HG03457 (cell line): ENCODE measurements around the gene DDHD1.
"Not testable (repeated sequence)": the region's sequence is repeated elsewhere in the genome, so short reads cannot be mapped to it uniquely, and the experiment has no call there.

Experiments
- ATAC-seq: cut with Tn5 transposase; IDR thresholded peaks from one replicate; pipeline ENCODE4 v1.9.1; 2021; ENCODE audit warnings: moderate number of reproducible peaks; ENCODE audit not compliant: unreplicated experiment

DDHD1 gene

GRCh38 chr14:53109105-53110041 is 43.8 kb downstream of the DDHD1 start:
- ATAC-seq = peak; percentile 67

GRCh38 chr14:53108292-53109104 is 44.6 kb downstream of the DDHD1 start:
- no peak for ATAC-seq

- no peak for ATAC-seq
These were observed 46.4 kb downstream of the DDHD1 start for GRCh38 chr14:53106768-53107167.

GRCh38 chr14:53103636-53104340 is 49.3 kb downstream of the DDHD1 start:
- no peak for ATAC-seq

- ATAC-seq = no peak
These were observed 59.9 kb downstream of the DDHD1 start for GRCh38 chr14:53093206-53093605.

GRCh38 chr14:53090853-53091252 is 62.3 kb downstream of the DDHD1 start:
- ATAC-seq = no peak

GRCh38 chr14:53084954-53085353 is 68.2 kb downstream of the DDHD1 start:
- not testable (repeated sequence) for ATAC-seq

GRCh38 chr14:53064475-53064874 is 88.6 kb downstream of the DDHD1 start:
- no peak for ATAC-seq

- no peak for ATAC-seq
These were observed 90.3 kb downstream of the DDHD1 start for GRCh38 chr14:53062856-53063255.

GRCh38 chr14:53060046-53060445 is 93.1 kb downstream of the DDHD1 start:
- no peak for ATAC-seq

- ATAC-seq = no peak
These were observed 98.1 kb downstream of the DDHD1 start for GRCh38 chr14:53055003-53055402.

- no peak for ATAC-seq
These were observed 98.7 kb downstream of the DDHD1 start for GRCh38 chr14:53054457-53054856.

- no peak for ATAC-seq
These were observed 104.5 kb downstream of the DDHD1 start for GRCh38 chr14:53048631-53049030.

- ATAC-seq = no peak
These were observed 105.6 kb downstream of the DDHD1 start for GRCh38 chr14:53047307-53048069.

- no peak for ATAC-seq
These were observed 108.6 kb downstream of the DDHD1 start for GRCh38 chr14:53044486-53044885.

GRCh38 chr14:53043027-53043581 is 110.0 kb downstream of the DDHD1 start:
- no peak for ATAC-seq

- ATAC-seq = no peak
These were observed 110.6 kb downstream of the DDHD1 start for GRCh38 chr14:53042480-53042879.

- ATAC-seq = no peak
These were observed 112.1 kb downstream of the DDHD1 start for GRCh38 chr14:53041067-53041466.

- ATAC-seq = no peak
These were observed 114.5 kb downstream of the DDHD1 start for GRCh38 chr14:53038629-53039028.

- no peak for ATAC-seq
These were observed 116.1 kb downstream of the DDHD1 start for GRCh38 chr14:53037016-53037415.
